ENCODE data around the gene DNAI2.

GRCh38 chr17:74350486-74350885 is 76.5 kb downstream of the DNAI2 start:
- TF ChIP-seq PATZ1 (CRISPR knock-in tag; IDR thresholded peaks at IDR 0.05; ENCODE audit: borderline replicate concordance) (no peak), ZFP3 (CRISPR knock-in tag; IDR thresholded peaks at IDR 0.05) (no peak), POU6F1 (CRISPR knock-in tag; IDR thresholded peaks at IDR 0.05; ENCODE audit: borderline replicate concordance, low read depth) (no peak)

All from SK-N-SH treated with all-trans-retinoic acid at 6 μM for 48 hours (cell line).